Mesothelial cell of epicardium (in vitro differentiated cells): ENCODE data around the gene MINAR1. TPM values are rescaled to one million over a fixed set of nuclear protein-coding genes. Genes with fewer than 3 reads are reported as not detected.

ENCODE experiments used
- DNase-seq, 2 experiments: peaks; one replicate each; pipeline ENCODE4 v3.0.0; 2021; ENCODE audit warnings: low spot score in 2 of 2; ENCODE audit not compliant: unreplicated experiment in 2 of 2
- H3K27ac Mint-ChIP-seq: 2 replicates; pipeline ENCODE4 v1.8.0; 2021; ENCODE audit warnings: mixed read lengths
- H3K27me3 Mint-ChIP-seq: 2 replicates; pipeline ENCODE4 v1.8.0; 2021; ENCODE audit warnings: low read depth, mixed read lengths
- H3K36me3 Mint-ChIP-seq: 2 replicates; pipeline ENCODE4 v1.8.0; 2021; ENCODE audit warnings: mixed read lengths
- H3K4me1 Mint-ChIP-seq: 2 replicates; pipeline ENCODE4 v1.8.0; 2021; ENCODE audit warnings: mixed read lengths
- H3K4me3 Mint-ChIP-seq: 2 replicates; pipeline ENCODE4 v1.8.0; 2021; ENCODE audit warnings: mild to moderate bottlenecking, moderate library complexity, mixed read lengths
- H3K9me3 Mint-ChIP-seq: 2 replicates; pipeline ENCODE4 v1.8.0; 2021; ENCODE audit warnings: mixed read lengths
- total RNA-seq: library from RNA; stranded (reverse); gene quantifications from 3 replicates; pipeline ENCODE4 v1.2.1, GENCODE V29; 2021
- TF ChIP-seq, protein P1 (sequence below): fragments of 200-600 bp; sonication (generic); IDR thresholded peaks from one replicate; pipeline ENCODE4 v1.5.0; 2021; ENCODE audit warnings: antibody characterized with exemption; ENCODE audit not compliant: unreplicated experiment

The MINAR1 gene
- total RNA-seq, 1 donor from 2014 or later, result 2.4 TPM

DNA sequence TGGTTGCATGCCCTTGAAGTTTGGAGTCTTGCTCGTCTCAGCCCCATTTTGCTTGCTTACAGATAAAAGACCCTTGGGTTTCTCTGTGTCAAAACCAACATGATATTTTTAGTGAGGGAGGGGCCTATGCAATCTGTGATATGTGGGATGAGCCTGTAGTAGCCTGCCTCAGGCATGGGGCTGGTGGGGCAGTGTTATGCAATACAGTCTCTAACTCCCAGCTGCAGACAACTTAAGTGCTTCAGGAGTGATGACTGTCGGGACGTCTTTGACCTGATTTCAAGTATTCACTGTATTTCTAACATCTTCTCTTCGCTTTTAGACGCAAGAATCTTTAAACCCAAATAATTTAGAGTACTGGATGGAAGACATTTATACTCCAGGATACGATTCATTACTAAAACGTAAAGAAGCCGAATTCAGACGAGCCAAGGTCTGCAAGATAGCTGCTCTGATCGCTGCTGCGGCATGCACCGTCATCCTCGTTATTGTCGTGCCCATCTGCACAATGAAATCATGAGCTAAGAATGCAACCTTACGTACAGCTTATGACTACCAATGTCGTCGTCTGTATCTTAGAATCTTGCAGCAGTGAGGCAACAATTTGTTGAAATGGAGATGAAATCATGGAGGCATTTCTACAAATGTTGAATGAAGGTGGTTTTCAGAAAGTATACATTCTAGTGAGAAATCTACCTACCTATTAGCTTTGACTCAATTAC, 35.9 kb downstream of the MINAR1 start:
- Mint-ChIP-seq H3K9me3 (no peaks in the 10 kb centered on the region), H3K27me3 (no peaks in the 10 kb centered on the region), H3K4me1 (no peaks in the 10 kb centered on the region), H3K4me3 (no peak overlapping the region), H3K36me3 (no peaks in the 10 kb centered on the region), H3K27ac (no peak overlapping the region)
- TF ChIP-seq, protein P1, sequence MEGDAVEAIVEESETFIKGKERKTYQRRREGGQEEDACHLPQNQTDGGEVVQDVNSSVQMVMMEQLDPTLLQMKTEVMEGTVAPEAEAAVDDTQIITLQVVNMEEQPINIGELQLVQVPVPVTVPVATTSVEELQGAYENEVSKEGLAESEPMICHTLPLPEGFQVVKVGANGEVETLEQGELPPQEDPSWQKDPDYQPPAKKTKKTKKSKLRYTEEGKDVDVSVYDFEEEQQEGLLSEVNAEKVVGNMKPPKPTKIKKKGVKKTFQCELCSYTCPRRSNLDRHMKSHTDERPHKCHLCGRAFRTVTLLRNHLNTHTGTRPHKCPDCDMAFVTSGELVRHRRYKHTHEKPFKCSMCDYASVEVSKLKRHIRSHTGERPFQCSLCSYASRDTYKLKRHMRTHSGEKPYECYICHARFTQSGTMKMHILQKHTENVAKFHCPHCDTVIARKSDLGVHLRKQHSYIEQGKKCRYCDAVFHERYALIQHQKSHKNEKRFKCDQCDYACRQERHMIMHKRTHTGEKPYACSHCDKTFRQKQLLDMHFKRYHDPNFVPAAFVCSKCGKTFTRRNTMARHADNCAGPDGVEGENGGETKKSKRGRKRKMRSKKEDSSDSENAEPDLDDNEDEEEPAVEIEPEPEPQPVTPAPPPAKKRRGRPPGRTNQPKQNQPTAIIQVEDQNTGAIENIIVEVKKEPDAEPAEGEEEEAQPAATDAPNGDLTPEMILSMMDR, result no peak
- no peak for DNase-seq

DNA sequence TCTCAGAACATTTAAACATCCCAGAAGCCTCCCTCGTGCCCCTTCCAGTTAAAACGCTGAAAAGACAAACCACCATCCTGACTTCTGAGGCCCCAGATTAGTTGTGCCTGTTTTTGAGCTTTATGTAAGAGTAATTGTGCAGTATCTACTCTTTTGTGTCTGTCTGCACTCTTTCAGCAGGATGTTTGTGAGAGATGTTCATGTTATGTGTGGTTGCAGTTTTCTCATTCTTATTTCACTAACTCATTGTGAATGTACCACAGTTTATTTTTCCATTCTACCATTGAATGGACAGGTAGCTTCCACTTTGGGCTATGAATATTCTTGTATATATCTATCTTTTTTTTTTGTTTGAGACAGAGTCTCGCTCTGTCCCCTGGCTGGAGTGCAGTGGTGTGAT, 40.3 kb downstream of the MINAR1 start:
- Mint-ChIP-seq H3K4me1 (peaks cover 4% of the 10 kb centered on the region), H3K4me3 (no peak overlapping the region), H3K27ac (no peak overlapping the region), H3K27me3 (no peaks in the 10 kb centered on the region), H3K36me3 (no peaks in the 10 kb centered on the region), H3K9me3 (no peaks in the 10 kb centered on the region)
- TF ChIP-seq, protein P1, result no peak
- DNase-seq, result no peak

DNA sequence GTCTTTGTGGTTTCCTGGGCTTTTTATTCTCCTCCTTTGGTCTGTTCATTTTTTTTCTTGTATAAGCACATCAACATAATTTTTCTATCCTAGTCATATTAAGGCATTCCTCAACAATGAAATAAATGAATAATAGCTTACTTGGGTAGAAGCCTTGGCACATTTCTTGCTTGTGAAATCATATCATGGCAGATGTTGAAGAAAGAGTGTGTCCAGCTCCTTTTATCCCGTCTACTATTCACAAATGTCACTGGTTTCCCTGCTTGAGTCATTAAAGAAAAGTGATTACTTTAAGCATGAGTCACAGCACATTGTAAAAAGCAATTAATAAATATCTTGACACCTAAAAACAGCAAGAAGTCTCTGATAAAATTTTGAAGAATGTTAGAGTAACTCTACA, 42.1 kb downstream of the MINAR1 start:
- TF ChIP-seq, protein P1, result no peak
- no peaks in the 10 kb centered on the region for H3K9me3 Mint-ChIP-seq
- H3K36me3 Mint-ChIP-seq, result no peaks in the 10 kb centered on the region
- H3K4me1 Mint-ChIP-seq, result peaks cover 4% of the 10 kb centered on the region
- no peak for DNase-seq
- no peaks in the 10 kb centered on the region for H3K27me3 Mint-ChIP-seq
- no peak overlapping the region for H3K27ac Mint-ChIP-seq
- no peak overlapping the region for H3K4me3 Mint-ChIP-seq

DNA sequence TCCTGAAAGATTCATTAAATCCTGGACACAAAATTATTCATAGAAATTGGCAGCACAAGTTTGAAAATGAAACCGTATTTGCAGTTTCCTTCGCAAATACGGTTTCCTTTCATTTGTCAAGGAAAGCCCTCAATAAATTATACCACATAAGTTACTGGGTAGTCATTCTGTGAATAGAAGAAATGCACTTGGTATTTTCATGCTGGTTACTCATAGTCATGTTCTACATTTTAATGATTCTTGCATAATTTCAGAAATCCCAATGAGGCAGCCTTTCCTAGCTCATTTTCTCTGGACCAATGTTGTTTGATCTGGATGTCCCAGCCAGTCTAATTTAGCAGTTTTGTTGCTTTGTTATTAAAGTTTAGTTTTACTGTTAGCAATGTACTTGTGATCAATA, 43.2 kb downstream of the MINAR1 start:
- H3K4me3 Mint-ChIP-seq, result no peak overlapping the region
- H3K36me3 Mint-ChIP-seq, result no peaks in the 10 kb centered on the region

DNA sequence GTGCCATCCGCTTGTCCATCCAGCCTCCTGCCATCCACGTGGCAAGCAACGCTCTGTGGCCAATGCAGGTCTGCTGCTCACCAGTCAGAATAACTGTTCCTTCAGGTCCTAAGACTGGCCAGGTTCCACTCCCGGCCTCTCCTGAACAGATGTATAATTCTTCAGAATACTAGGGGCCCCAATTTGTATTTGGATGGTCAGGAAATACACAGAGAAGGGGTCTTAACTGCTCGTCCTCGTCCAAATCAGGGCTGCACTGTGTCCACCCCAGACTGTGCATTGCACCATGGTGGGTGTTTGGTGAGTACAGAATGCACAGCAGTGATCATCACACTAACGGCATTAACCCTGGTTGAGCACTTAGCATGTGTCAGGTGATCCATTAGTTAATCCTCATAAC, 46.0 kb downstream of the MINAR1 start:
- no peak overlapping the region for H3K4me3 Mint-ChIP-seq
- H3K4me1 Mint-ChIP-seq, result peaks cover 9% of the 10 kb centered on the region
- H3K27me3 Mint-ChIP-seq, result peaks cover 13% of the 10 kb centered on the region
- peaks cover 4% of the 10 kb centered on the region for H3K9me3 Mint-ChIP-seq
- no peak overlapping the region for H3K27ac Mint-ChIP-seq
- no peaks in the 10 kb centered on the region for H3K36me3 Mint-ChIP-seq
- DNase-seq, result no peak
- TF ChIP-seq, protein P1, result no peak

More for the DNA sequence above, 43.2 kb downstream of the MINAR1 start:
- no peak for DNase-seq
- TF ChIP-seq, protein P1, result no peak
- Mint-ChIP-seq H3K27ac (no peak overlapping the region), H3K27me3 (no peaks in the 10 kb centered on the region), H3K4me1 (peaks cover 4% of the 10 kb centered on the region), H3K9me3 (no peaks in the 10 kb centered on the region)

DNA sequence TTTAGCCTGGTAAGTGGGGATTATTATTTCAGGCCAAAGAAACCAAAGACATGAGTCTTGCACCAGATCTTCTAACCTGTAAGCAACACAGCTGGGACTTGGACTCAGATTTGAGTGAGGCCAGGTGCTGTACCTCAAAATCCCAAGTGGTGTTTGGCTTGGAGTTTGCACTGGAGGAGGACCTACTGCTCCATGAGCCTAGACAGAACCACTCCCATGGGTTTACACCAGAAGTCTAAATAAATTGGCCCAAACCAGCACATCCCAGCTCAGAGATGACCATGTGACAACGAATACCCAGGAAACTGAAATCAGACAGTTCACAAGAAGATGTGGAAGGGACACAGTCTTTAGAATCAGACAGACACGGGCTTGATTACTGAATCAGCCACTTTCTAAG, 47.5 kb downstream of the MINAR1 start:
- no peak overlapping the region for H3K27ac Mint-ChIP-seq
- no peak for DNase-seq
- no peak overlapping the region for H3K4me3 Mint-ChIP-seq
- no peaks in the 10 kb centered on the region for H3K36me3 Mint-ChIP-seq
- TF ChIP-seq, protein P1, result no peak
- H3K27me3 Mint-ChIP-seq, result peaks cover 13% of the 10 kb centered on the region
- peaks cover 11% of the 10 kb centered on the region for H3K9me3 Mint-ChIP-seq
- H3K4me1 Mint-ChIP-seq, result peaks cover 5% of the 10 kb centered on the region
